Fibroblast of mammary gland (primary cell): ENCODE measurements around the gene ZNRF3.
"Not testable (repeated sequence)": the region's sequence is repeated elsewhere in the genome, so short reads cannot be mapped to it uniquely, and the experiment has no call there.

Experiments
- DNase-seq: peaks from one replicate; pipeline ENCODE4 v3.0.0-alpha.2; 2010; ENCODE audit warnings: low read depth
- H3K4me3 ChIP-seq: 2 replicates; pipeline ENCODE4 v1.5.1; 2011; ENCODE audit warnings: low read depth, mild to moderate bottlenecking, low read length, moderate library complexity; ENCODE audit not compliant: control insufficient read depth
- TF ChIP-seq, protein P1 (sequence below): conservative IDR thresholded peaks from 2 replicates; pipeline ENCODE4 v1.5.1; 2011; ENCODE audit warnings: low read depth, low read length, inconsistent platforms; ENCODE audit not compliant: control insufficient read depth, insufficient read depth

ZNRF3 gene

DNA sequence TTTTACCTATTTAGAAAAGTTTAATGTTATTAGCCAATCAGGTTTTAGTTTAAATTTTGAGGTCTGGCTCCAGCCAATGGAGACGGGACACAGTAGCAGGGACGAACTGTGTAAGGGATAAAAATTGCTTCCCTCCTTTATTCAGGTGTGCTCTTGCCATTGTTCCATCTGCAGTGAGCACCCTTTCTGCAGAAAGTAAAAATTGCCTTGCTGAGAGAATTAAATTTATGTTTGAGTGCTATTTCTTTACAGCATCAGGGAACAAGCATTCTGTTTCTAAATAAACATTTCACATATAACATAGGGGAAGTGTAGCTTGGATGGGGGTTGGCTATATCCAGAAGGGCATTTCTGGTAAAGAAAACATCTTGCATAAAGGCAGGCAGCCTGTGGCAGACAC is 36.4 kb upstream of the ZNRF3 start:
- TF ChIP-seq, protein P1, sequence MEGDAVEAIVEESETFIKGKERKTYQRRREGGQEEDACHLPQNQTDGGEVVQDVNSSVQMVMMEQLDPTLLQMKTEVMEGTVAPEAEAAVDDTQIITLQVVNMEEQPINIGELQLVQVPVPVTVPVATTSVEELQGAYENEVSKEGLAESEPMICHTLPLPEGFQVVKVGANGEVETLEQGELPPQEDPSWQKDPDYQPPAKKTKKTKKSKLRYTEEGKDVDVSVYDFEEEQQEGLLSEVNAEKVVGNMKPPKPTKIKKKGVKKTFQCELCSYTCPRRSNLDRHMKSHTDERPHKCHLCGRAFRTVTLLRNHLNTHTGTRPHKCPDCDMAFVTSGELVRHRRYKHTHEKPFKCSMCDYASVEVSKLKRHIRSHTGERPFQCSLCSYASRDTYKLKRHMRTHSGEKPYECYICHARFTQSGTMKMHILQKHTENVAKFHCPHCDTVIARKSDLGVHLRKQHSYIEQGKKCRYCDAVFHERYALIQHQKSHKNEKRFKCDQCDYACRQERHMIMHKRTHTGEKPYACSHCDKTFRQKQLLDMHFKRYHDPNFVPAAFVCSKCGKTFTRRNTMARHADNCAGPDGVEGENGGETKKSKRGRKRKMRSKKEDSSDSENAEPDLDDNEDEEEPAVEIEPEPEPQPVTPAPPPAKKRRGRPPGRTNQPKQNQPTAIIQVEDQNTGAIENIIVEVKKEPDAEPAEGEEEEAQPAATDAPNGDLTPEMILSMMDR, result no peak
- no peak for DNase-seq
- H3K4me3 ChIP-seq, result no peak overlapping the region

- peak; percentile 75 for DNase-seq
- TF ChIP-seq, protein P1, result peak; percentile 98
- H3K4me3 ChIP-seq, result no peak overlapping the region
Measured at GRCh38 chr22:28855355-28856094, 27.8 kb upstream of the ZNRF3 start.

DNA sequence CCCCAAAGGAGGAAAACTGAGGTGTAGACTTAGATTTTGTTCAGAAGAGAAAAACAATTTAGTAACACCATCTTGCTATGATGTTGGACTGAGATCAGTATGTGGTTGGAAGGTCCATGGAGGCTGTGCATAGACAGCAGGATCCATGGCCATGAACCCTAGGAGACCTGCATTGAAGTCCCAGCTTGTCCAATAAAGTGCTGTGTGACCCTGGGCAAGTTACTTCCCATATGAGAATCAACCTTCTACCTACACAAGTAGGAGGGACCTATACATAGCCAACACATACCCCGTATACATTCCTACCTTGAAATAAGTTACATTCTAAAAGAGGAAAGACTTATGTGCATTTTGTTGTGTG is 27.3 kb upstream of the ZNRF3 start:
- DNase-seq, result no peak
- no peak overlapping the region for H3K4me3 ChIP-seq
- TF ChIP-seq, protein P1, result no peak

DNA sequence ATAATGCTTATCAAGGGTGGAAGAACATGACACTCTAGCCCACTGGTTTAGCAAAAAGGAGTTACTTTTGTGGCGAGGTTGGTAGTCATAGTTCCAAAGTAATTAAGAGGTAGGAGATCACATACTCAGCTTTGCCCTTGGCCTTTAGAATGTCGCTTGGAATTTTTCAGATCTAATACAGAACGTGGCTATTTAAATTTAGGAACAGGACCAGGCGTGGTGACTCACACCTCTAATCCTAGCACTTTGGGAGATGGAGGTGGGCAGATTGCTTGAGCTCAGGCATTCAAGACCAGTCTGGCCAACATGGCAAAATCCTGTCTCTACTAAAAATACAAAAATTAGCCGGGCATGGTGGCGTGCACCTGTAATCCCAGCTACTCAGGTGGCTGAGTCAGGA is 26.1 kb upstream of the ZNRF3 start:
- no peak overlapping the region for H3K4me3 ChIP-seq
- no peak for DNase-seq
- TF ChIP-seq, protein P1, result no peak

- TF ChIP-seq, protein P1, result no peak
- DNase-seq, result no peak
- H3K4me3 ChIP-seq, result no peak overlapping the region
Measured at GRCh38 chr22:28864878-28865596, 18.3 kb upstream of the ZNRF3 start.

GRCh38 chr22:28867191-28867590 is 16.2 kb upstream of the ZNRF3 start:
- DNase-seq, result no peak
- H3K4me3 ChIP-seq, result no peak overlapping the region
- TF ChIP-seq, protein P1, result no peak

DNA sequence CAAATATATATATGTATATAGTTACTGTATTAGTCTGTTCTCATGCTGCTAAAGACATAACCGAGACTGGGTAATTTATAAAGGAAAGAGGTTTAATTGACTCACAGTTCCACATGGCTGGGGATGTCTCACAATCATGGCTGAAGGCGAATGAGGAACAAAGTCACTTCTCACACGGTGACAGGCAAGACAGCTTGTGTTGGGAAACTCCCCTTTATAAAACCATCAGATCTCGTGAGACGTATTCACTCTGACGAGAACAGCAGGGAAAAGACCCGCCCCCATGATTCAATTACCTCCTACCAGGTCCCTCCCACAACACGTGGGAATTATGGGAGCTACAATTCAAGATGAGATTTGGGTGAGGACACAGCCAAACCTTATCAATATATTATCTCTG is 15.0 kb upstream of the ZNRF3 start:
- DNase-seq, H3K4me3 ChIP-seq: not testable (repeated sequence)
